Neural cell (in vitro differentiated cells): Measurements from ENCODE around the gene UBN2. TPM values are rescaled to one million over a fixed set of nuclear protein-coding genes. Genes with fewer than 3 reads are reported as not detected.

Source experiments
- H2AFZ ChIP-seq: fragments of 200-600, 300-800 bp; sonication (generic), shearing (Covaris generic); 2 replicates; pipeline ENCODE4 v1.6.0; 2014; ENCODE audit warnings: low read depth, mild to moderate bottlenecking, antibody characterized with exemption, low read length, moderate library complexity
- H3F3A ChIP-seq: fragments of 200-600 bp; shearing (Covaris generic); 2 replicates; pipeline ENCODE4 v1.6.1; 2016; ENCODE audit warnings: mild to moderate bottlenecking, moderate library complexity, mixed read lengths, antibody characterized with exemption, low read length; ENCODE audit not compliant: insufficient read depth, poor library complexity, severe bottlenecking
- H3K27ac ChIP-seq: fragments of 200-600, 300-800 bp; sonication (generic), shearing (Covaris generic); 2 replicates; pipeline ENCODE4 v1.5.1; 2014; ENCODE audit warnings: mild to moderate bottlenecking, low read length, moderate library complexity
- H3K27me3 ChIP-seq: fragments of 300-800, 200-600 bp; sonication (generic), shearing (Covaris generic); 2 replicates; pipeline ENCODE4 v1.6.0; 2014; ENCODE audit warnings: mild to moderate bottlenecking, low read depth, low read length, moderate library complexity; ENCODE audit not compliant: insufficient read depth
- H3K36me3 ChIP-seq: fragments of 300-800, 200-600 bp; sonication (generic), shearing (Covaris generic); 2 replicates; pipeline ENCODE4 v1.5.1; 2014; ENCODE audit warnings: mild to moderate bottlenecking, antibody characterized with exemption, low read length, moderate library complexity; ENCODE audit not compliant: insufficient read depth
- H3K4me2 ChIP-seq: fragments of 300-800, 200-600 bp; sonication (generic), shearing (Covaris generic); 2 replicates; pipeline ENCODE4 v1.6.0; 2014; ENCODE audit warnings: mild to moderate bottlenecking, low read length
- H3K4me3 ChIP-seq: fragments of 300-800, 200-600 bp; sonication (generic), shearing (Covaris generic); 2 replicates; pipeline ENCODE4 v1.5.1; 2014; ENCODE audit warnings: mild to moderate bottlenecking, low read length, moderate library complexity
- H3K79me2 ChIP-seq: fragments of 200-600 bp; shearing (Covaris generic); replicated peaks from 2 replicates; pipeline ENCODE4 v1.6.0; 2014; ENCODE audit warnings: mild to moderate bottlenecking, low read length, moderate library complexity; ENCODE audit not compliant: insufficient read depth
- H3K9ac ChIP-seq: fragments of 300-800, 200-600 bp; sonication (generic), shearing (Covaris generic); 2 replicates; pipeline ENCODE4 v1.6.1; 2016; ENCODE audit warnings: mild to moderate bottlenecking, low read length, mixed read lengths
- H3K9me2 ChIP-seq: fragments of 200-600 bp; shearing (Covaris generic); 2 replicates; pipeline ENCODE4 v1.6.1; 2016; ENCODE audit warnings: mild to moderate bottlenecking, low read length, mixed read lengths; ENCODE audit not compliant: insufficient read depth
- H3K9me3 ChIP-seq: fragments of 200-600, 300-800 bp; sonication (generic), shearing (Covaris generic); 2 replicates; pipeline ENCODE4 v1.6.1; 2016; ENCODE audit warnings: mild to moderate bottlenecking, mixed run types, low read length, moderate library complexity, mixed read lengths
- H4K20me1 ChIP-seq: fragments of 200-600 bp; shearing (Covaris generic); 2 replicates; pipeline ENCODE4 v1.6.1; 2016; ENCODE audit warnings: mild to moderate bottlenecking, mixed run types; ENCODE audit not compliant: insufficient read depth
- CTCF ChIP-seq: fragments of 450-650 bp; IDR thresholded peaks from 2 replicates; pipeline ENCODE4 v1.5.1; 2014; ENCODE audit warnings: antibody characterized with exemption, mild to moderate bottlenecking, moderate library complexity; ENCODE audit not compliant: poor library complexity, severe bottlenecking
- EP300 ChIP-seq: fragments of 450-650 bp; conservative IDR thresholded peaks from 2 replicates; pipeline ENCODE4 v1.6.1; 2014; ENCODE audit warnings: antibody characterized with exemption, mild to moderate bottlenecking, moderate library complexity; ENCODE audit not compliant: poor library complexity, severe bottlenecking
- EZH2 ChIP-seq: fragments of 200-600, 300-800 bp; shearing (Covaris generic), sonication (generic); IDR thresholded peaks from 2 replicates; pipeline ENCODE4 v1.6.1; 2014; ENCODE audit warnings: antibody characterized with exemption, low read length, borderline replicate concordance, mild to moderate bottlenecking; ENCODE audit not compliant: insufficient read depth, poor library complexity, severe bottlenecking
- MXI1 ChIP-seq: fragments of 450-650 bp; conservative IDR thresholded peaks from 2 replicates; pipeline ENCODE4 v1.6.1; 2014; ENCODE audit warnings: antibody characterized with exemption, mild to moderate bottlenecking; ENCODE audit not compliant: poor library complexity, severe bottlenecking
- POLR2AphosphoS5 ChIP-seq: IDR thresholded peaks from 2 replicates; pipeline ENCODE4 v1.6.1; 2012
- RAD21 ChIP-seq: fragments of 450-650 bp; conservative IDR thresholded peaks from 2 replicates; pipeline ENCODE4 v1.6.1; 2014; ENCODE audit warnings: antibody characterized with exemption, mild to moderate bottlenecking, moderate library complexity
- REST ChIP-seq: IDR thresholded peaks from 2 replicates; pipeline ENCODE4 v1.6.1; 2012; ENCODE audit warnings: borderline replicate concordance
- SMC3 ChIP-seq: fragments of 450-650 bp; conservative IDR thresholded peaks from 2 replicates; pipeline ENCODE4 v1.6.1; 2014; ENCODE audit warnings: antibody characterized with exemption, mild to moderate bottlenecking, moderate library complexity; ENCODE audit not compliant: poor library complexity
- TAF1 ChIP-seq: IDR thresholded peaks from 2 replicates; pipeline ENCODE4 v1.6.1; 2012; ENCODE audit warnings: low read depth
- polyA plus RNA-seq: library from polyadenylated mRNA; depleted of rRNA; stranded (reverse); fragments of >200 nt; gene quantifications from 2 replicates; pipeline ENCODE4 v1.2.3, GENCODE V29; 2014

The UBN2 gene
- polyA plus RNA-seq, 1 donor from 2014 or later = 18.2 TPM

DNA sequence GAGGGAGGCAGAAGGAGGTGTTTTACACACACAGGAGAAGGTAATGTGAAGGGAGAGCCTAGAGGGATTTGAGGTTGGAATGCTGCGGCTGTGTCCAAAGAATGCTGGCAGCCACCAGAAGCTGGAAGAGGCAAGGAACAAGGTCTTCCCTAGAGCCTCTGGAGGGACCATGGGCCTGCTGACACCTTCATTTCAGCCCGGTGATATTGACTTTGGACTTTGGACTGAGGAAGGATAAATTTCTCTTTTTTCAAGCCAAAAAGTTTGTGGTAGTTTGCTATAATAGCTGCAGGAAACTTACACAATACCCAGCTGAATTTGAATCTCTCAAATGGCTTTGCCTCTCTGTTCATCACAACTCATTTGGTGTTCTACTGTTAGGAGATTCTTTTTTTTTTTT, 34.6 kb downstream of the UBN2 start:
- Histone ChIP-seq H3K4me3 (no peak overlapping the region), H3K4me2 (no peak overlapping the region), H3K36me3 (peaks cover 13% of the 10 kb centered on the region), H3K9me3 (no peaks in the 10 kb centered on the region), H3K9ac (no peak overlapping the region), H3K9me2 (no peaks in the 10 kb centered on the region), H3K27ac (no peak overlapping the region), H2AFZ (no peak overlapping the region), H3F3A (no peaks in the 10 kb centered on the region), H4K20me1 (no peaks in the 10 kb centered on the region), H3K27me3 (no peaks in the 10 kb centered on the region), H3K79me2 (no peaks in the 10 kb centered on the region)
- TF ChIP-seq MXI1 (no peak), EZH2 (no peak), POLR2AphosphoS5 (no peak), CTCF (no peak), SMC3 (no peak), RAD21 (no peak), EP300 (no peak), TAF1 (no peak), REST (no peak)

GRCh38 chr7:139271718-139272628, 40.9 kb downstream of the UBN2 start:
- no peaks in the 10 kb centered on the region for H3K9me2 ChIP-seq
- no peak overlapping the region for H3K4me2 ChIP-seq
- H3K4me3 ChIP-seq = no peak overlapping the region
- no peak overlapping the region for H2AFZ ChIP-seq
- no peaks in the 10 kb centered on the region for H4K20me1 ChIP-seq
- H3K79me2 ChIP-seq = no peaks in the 10 kb centered on the region
- peaks cover 14% of the 10 kb centered on the region for H3K36me3 ChIP-seq
- H3K27ac ChIP-seq = no peak overlapping the region
- H3F3A ChIP-seq = no peaks in the 10 kb centered on the region
- no peaks in the 10 kb centered on the region for H3K27me3 ChIP-seq
- H3K9ac ChIP-seq = no peak overlapping the region
- TF ChIP-seq EP300 = no peak
- TF ChIP-seq MXI1 = no peak
- no peak for TF ChIP-seq CTCF
- TF ChIP-seq TAF1 = no peak
- TF ChIP-seq SMC3 = no peak
- no peak for TF ChIP-seq REST
- no peak for TF ChIP-seq EZH2
- TF ChIP-seq RAD21 = no peak
- no peak for TF ChIP-seq POLR2AphosphoS5
- no peaks in the 10 kb centered on the region for H3K9me3 ChIP-seq
